MCF 10A (cell line): ENCODE measurements around the gene PAK4. TPM values are rescaled to one million over a fixed set of nuclear protein-coding genes. Genes with fewer than 3 reads are reported as not detected.
"Not testable (repeated sequence)": the region's sequence is repeated elsewhere in the genome, so short reads cannot be mapped to it uniquely, and the experiment has no call there.

Source experiments
- BruUV-seq: library from RNA; stranded (reverse); fragments of 400-500 nt; replicated peaks from 2 replicates; lab custom pipeline; 2021; lab: Mats Ljungman, UMichigan
- CTCF ChIA-PET: fragments of 300-600 bp; sonication (Branson Sonifier 250); formaldehyde crosslinking; extraction: SDS; loops from one replicate; lab custom pipeline; 2021; ENCODE audit warnings: antibody characterized with exemption, inconsistent platforms; lab: Yijun Ruan, JAX
- POLR2A ChIA-PET: fragments of 300-600, 350-650 bp; sonication (Branson Sonifier 250); formaldehyde crosslinking; extraction: SDS; loops from one replicate; lab custom pipeline; 2020; ENCODE audit warnings: antibody characterized with exemption, inconsistent platforms; lab: Yijun Ruan, JAX
- DNase-seq: peaks from one replicate; pipeline ENCODE4 v3.0.0-alpha.2; 2018; ENCODE audit not compliant: unreplicated experiment
- H3K27ac Mint-ChIP-seq: one replicate; pipeline ENCODE4 v1.8.0; 2022; ENCODE audit warnings: mild to moderate bottlenecking, low read depth, mixed read lengths; ENCODE audit not compliant: unreplicated experiment
- H3K27me3 Mint-ChIP-seq: one replicate; pipeline ENCODE4 v1.8.0; 2022; ENCODE audit warnings: mixed read lengths; ENCODE audit not compliant: insufficient read depth, unreplicated experiment
- H3K36me3 Mint-ChIP-seq: one replicate; pipeline ENCODE4 v1.8.0; 2022; ENCODE audit warnings: mild to moderate bottlenecking, moderate library complexity, mixed read lengths; ENCODE audit not compliant: insufficient read depth, unreplicated experiment
- H3K4me1 Mint-ChIP-seq: one replicate; pipeline ENCODE4 v1.8.0; 2022; ENCODE audit warnings: mixed read lengths; ENCODE audit not compliant: insufficient read depth, unreplicated experiment
- H3K4me3 Mint-ChIP-seq: one replicate; pipeline ENCODE4 v1.8.0; 2022; ENCODE audit warnings: mild to moderate bottlenecking, moderate library complexity, mixed read lengths; ENCODE audit not compliant: unreplicated experiment
- H3K9me3 Mint-ChIP-seq: one replicate; pipeline ENCODE4 v1.8.0; 2022; ENCODE audit warnings: mixed read lengths; ENCODE audit not compliant: unreplicated experiment
- intact Hi-C: fragments of 100-400 bp; cut with micrococcal nuclease; formaldehyde crosslinking; loops from 2 replicates; pipeline ENCODE4 v1.14.1; 2022
- total RNA-seq: library from RNA; stranded (reverse); gene quantifications from 2 replicates; pipeline ENCODE4 v1.2.3, GENCODE V29; 2022
- TF ChIP-seq, protein P1 (sequence below): fragments of 200-600 bp; IDR thresholded peaks from one replicate; pipeline ENCODE4 v1.8.0; 2022; ENCODE audit warnings: antibody characterized with exemption, mild to moderate bottlenecking; ENCODE audit not compliant: unreplicated experiment

Gene PAK4
- total RNA-seq, 1 experiment from 2014 or later, result 29.5 TPM

- BruUV-seq, result no TSS peak
- DNase-seq, result no peak
- H3K4me1 Mint-ChIP-seq, result peaks cover 6% of the 10 kb centered on the region
- H3K4me3 Mint-ChIP-seq, result no peak overlapping the region
- TF ChIP-seq, protein P1, sequence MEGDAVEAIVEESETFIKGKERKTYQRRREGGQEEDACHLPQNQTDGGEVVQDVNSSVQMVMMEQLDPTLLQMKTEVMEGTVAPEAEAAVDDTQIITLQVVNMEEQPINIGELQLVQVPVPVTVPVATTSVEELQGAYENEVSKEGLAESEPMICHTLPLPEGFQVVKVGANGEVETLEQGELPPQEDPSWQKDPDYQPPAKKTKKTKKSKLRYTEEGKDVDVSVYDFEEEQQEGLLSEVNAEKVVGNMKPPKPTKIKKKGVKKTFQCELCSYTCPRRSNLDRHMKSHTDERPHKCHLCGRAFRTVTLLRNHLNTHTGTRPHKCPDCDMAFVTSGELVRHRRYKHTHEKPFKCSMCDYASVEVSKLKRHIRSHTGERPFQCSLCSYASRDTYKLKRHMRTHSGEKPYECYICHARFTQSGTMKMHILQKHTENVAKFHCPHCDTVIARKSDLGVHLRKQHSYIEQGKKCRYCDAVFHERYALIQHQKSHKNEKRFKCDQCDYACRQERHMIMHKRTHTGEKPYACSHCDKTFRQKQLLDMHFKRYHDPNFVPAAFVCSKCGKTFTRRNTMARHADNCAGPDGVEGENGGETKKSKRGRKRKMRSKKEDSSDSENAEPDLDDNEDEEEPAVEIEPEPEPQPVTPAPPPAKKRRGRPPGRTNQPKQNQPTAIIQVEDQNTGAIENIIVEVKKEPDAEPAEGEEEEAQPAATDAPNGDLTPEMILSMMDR, result no peak
- peaks cover 40% of the 10 kb centered on the region for H3K27me3 Mint-ChIP-seq
- no peaks in the 10 kb centered on the region for H3K36me3 Mint-ChIP-seq
- no peaks in the 10 kb centered on the region for H3K9me3 Mint-ChIP-seq
- intact Hi-C loops, result no loop called here
- POLR2A ChIA-PET, result no interaction called here
- CTCF ChIA-PET, result interaction anchor here (1.0 kb wide), 1 partner anchor 22 kb away, joined by 3 read pairs; no protein-coding TSS in a partner anchor
- H3K27ac Mint-ChIP-seq, result no peak overlapping the region
Measured at GRCh38 chr19:39087907-39088686, 37.5 kb upstream of the PAK4 start.

GRCh38 chr19:39090016-39090415 lies 35.6 kb upstream of the PAK4 start:
- Mint-ChIP-seq H3K27me3 (peaks cover 43% of the 10 kb centered on the region), H3K4me1 (peaks cover 12% of the 10 kb centered on the region)
- H3K4me3 Mint-ChIP-seq, H3K9me3 Mint-ChIP-seq, CTCF ChIA-PET, intact Hi-C loops, H3K27ac Mint-ChIP-seq, DNase-seq, BruUV-seq, H3K36me3 Mint-ChIP-seq: not testable (repeated sequence)
- POLR2A ChIA-PET, result interaction anchor here (0.6 to 0.7 kb wide), 2 partner anchors 119 to 570 kb away, joined by 3 read pairs; no protein-coding TSS in a partner anchor

DNA sequence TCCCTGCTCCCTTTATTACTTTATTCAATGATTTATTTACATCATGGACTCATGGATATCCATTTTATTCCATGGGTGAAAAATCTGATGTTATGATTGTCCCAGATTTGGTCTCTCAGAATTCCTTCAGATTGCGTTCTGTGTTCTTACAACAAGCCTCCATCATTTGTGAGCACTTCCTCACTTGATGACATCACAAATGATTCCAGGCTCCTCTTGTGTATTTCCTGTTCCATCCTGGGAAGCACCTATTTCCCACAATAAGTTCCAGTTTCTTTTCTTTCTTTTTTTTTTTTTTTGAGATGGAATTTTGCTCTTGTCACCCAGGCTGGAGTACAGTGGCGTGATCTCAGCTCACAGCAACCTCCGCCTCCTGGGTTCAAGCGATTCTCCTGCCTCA lies 34.7 kb upstream of the PAK4 start:
- Mint-ChIP-seq H3K4me1 (peaks cover 12% of the 10 kb centered on the region), H3K36me3 (no peaks in the 10 kb centered on the region), H3K27me3 (peaks cover 34% of the 10 kb centered on the region), H3K4me3 (no peak overlapping the region), H3K9me3 (no peaks in the 10 kb centered on the region), H3K27ac (no peak overlapping the region)
- intact Hi-C loops, result no loop called here
- ChIA-PET POLR2A (no interaction called here), CTCF (no interaction called here)
- BruUV-seq, result no TSS peak
- no peak for DNase-seq
- TF ChIP-seq, protein P1, result no peak

GRCh38 chr19:39095799-39096540 lies 29.6 kb upstream of the PAK4 start:
- POLR2A ChIA-PET, H3K4me3 Mint-ChIP-seq, H3K27ac Mint-ChIP-seq, BruUV-seq, H3K36me3 Mint-ChIP-seq, intact Hi-C loops, DNase-seq, H3K9me3 Mint-ChIP-seq: not testable (repeated sequence)
- CTCF ChIA-PET, result interaction anchor here (0.6 to 1.1 kb wide), 4 partner anchors 10 to 1564 kb away, joined by 3 to 6 read pairs (median 5); no protein-coding TSS in a partner anchor
- Mint-ChIP-seq H3K27me3 (peaks cover 14% of the 10 kb centered on the region), H3K4me1 (peaks cover 12% of the 10 kb centered on the region)

DNA sequence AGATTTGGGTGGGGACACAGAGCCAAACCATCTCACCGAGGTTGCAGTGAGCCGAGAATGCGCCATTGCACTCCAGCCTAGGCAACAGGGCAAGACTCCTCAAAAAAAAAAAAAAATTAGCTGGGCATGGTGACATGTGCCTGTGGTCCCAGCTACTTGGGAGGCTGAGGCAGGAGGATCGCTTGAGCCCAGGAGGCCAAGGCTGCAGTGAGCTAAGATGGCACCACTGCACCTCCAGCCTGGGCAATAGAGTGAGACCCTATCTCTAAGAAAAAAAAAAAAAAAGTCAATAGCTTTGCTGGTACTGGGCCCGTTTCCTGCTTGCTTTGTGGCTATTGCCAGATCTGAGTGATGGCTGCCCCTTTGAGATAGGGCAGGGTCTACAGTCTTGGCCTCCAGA lies 28.3 kb upstream of the PAK4 start:
- CTCF ChIA-PET, result interaction anchor here (0.6 to 6.4 kb wide), 3 partner anchors 14 to 1645 kb away, joined by 3 to 36 read pairs (median 4); no protein-coding TSS in a partner anchor
- H3K27ac Mint-ChIP-seq, result no peak overlapping the region
- BruUV-seq, result no TSS peak

More for the DNA sequence above, 28.3 kb upstream of the PAK4 start:
- POLR2A ChIA-PET, result no interaction called here
- Mint-ChIP-seq H3K4me1 (peaks cover 12% of the 10 kb centered on the region), H3K9me3 (no peaks in the 10 kb centered on the region), H3K36me3 (peaks cover 6% of the 10 kb centered on the region), H3K27me3 (peaks cover 11% of the 10 kb centered on the region), H3K4me3 (no peak overlapping the region)
- intact Hi-C loops, result no loop called here
- DNase-seq, result no peak
- TF ChIP-seq, protein P1, result no peak
